A204.1 (cell line): ENCODE data around the gene POU6F2.
"Not testable (repeated sequence)": the region's sequence is repeated elsewhere in the genome, so short reads cannot be mapped to it uniquely, and the experiment has no call there.

Source experiments
- FAIRE-seq: peaks from 2 replicates; lab custom pipeline; 2012; peaks lifted over from hg19 to GRCh38; lab: Jason Lieb, UNC

POU6F2 gene

GRCh38 chr7:38977685-38978084 lies at the start of gene POU6F2:
Gene POU6F2, plus strand, starts transcription at chr7:38977909. Its CDS starts 45 bp downstream, at chr7:38977954.
- FAIRE-seq = no peak

- no peak for FAIRE-seq
Measured at GRCh38 chr7:38928506-38928905, 49.2 kb upstream of the POU6F2 start.

GRCh38 chr7:38929460-38930171 lies 48.1 kb upstream of the POU6F2 start:
- no peak for FAIRE-seq

GRCh38 chr7:38932509-38933168 lies 45.1 kb upstream of the POU6F2 start:
- FAIRE-seq = peak; percentile 43

GRCh38 chr7:38934051-38934450 lies 43.7 kb upstream of the POU6F2 start:
- FAIRE-seq = no peak

- no peak for FAIRE-seq
Measured at GRCh38 chr7:38934536-38934935, 43.2 kb upstream of the POU6F2 start.

GRCh38 chr7:38936641-38937040 lies 41.1 kb upstream of the POU6F2 start:
- no peak for FAIRE-seq

GRCh38 chr7:38938001-38938485 lies 39.7 kb upstream of the POU6F2 start:
- no peak for FAIRE-seq

- no peak for FAIRE-seq
Measured at GRCh38 chr7:38938589-38938988, 39.1 kb upstream of the POU6F2 start.

- no peak for FAIRE-seq
Measured at GRCh38 chr7:38940774-38941173, 36.9 kb upstream of the POU6F2 start.

- no peak for FAIRE-seq
Measured at GRCh38 chr7:38942431-38943051, 35.2 kb upstream of the POU6F2 start.

- FAIRE-seq = not testable (repeated sequence)
Measured at GRCh38 chr7:38947541-38947940, 30.2 kb upstream of the POU6F2 start.

- no peak for FAIRE-seq
Measured at GRCh38 chr7:38950309-38950708, 27.4 kb upstream of the POU6F2 start.

- FAIRE-seq = no peak
Measured at GRCh38 chr7:38951213-38951612, 26.5 kb upstream of the POU6F2 start.

- FAIRE-seq = no peak
Measured at GRCh38 chr7:38953227-38953626, 24.5 kb upstream of the POU6F2 start.

GRCh38 chr7:38953971-38954370 lies 23.7 kb upstream of the POU6F2 start:
- no peak for FAIRE-seq

- no peak for FAIRE-seq
Measured at GRCh38 chr7:38955892-38956291, 21.8 kb upstream of the POU6F2 start.

GRCh38 chr7:38962028-38962427 lies 15.7 kb upstream of the POU6F2 start:
- peak; percentile 99 for FAIRE-seq

- FAIRE-seq = no peak
Measured at GRCh38 chr7:38964921-38965320, 12.8 kb upstream of the POU6F2 start.

- FAIRE-seq = no peak
Measured at GRCh38 chr7:38973760-38974159, 3.9 kb upstream of the POU6F2 start.

- no peak for FAIRE-seq
Measured at GRCh38 chr7:38975944-38976392, 1.7 kb upstream of the POU6F2 start.

- no peak for FAIRE-seq
Measured at GRCh38 chr7:38978491-38978890, 782 bp downstream of the POU6F2 start.

- FAIRE-seq = no peak
Measured at GRCh38 chr7:38992203-38992602, 14.5 kb downstream of the POU6F2 start.
